ENCODE data around the gene CCDC107. TPM values are rescaled to one million over a fixed set of nuclear protein-coding genes. Genes with fewer than 3 reads are reported as not detected.

CCDC107 gene
- total RNA-seq, 1 experiment from 2014 or later: 12.0 TPM

- Histone ChIP-seq H3K4me2 (ENCODE audit: insufficient read depth, insufficient read length, low read length) (peak overlapping the region; percentile 77), H2BK20ac (ENCODE audit: low read depth, low read length, poor library complexity, severe bottlenecking) (no peak overlapping the region), H2BK5ac (ENCODE audit: insufficient read length, low read length) (no peak overlapping the region), H3K79me2 (ENCODE audit: insufficient read depth, low read length) (no peaks in the 10 kb centered on the region), H2BK120ac (ENCODE audit: low read depth, low read length, poor library complexity, severe bottlenecking) (no peak overlapping the region), H2AFZ (ENCODE audit: low read length) (peak overlapping the region; percentile 69), H3T11ph (ENCODE audit: low read length) (no peak overlapping the region), H3K9ac (ENCODE audit: extremely low read depth, insufficient read length, low read length) (no peak overlapping the region), H3K23ac (ENCODE audit: insufficient read length, low read depth, low read length) (no peak overlapping the region), H3K27me3 (ENCODE audit: insufficient read depth, low read length) (peaks cover 4% of the 10 kb centered on the region; the same call in 1 of the 2 replicates), H4K20me1 (ENCODE audit: control insufficient read depth, insufficient read depth, insufficient read length) (no peaks in the 10 kb centered on the region), H2BK12ac (ENCODE audit: insufficient read length, low read depth, low read length) (no peak overlapping the region), H2BK15ac (ENCODE audit: low read depth, low read length) (no peak overlapping the region), H3K79me1 (ENCODE audit: insufficient read depth, low read depth, low read length, poor library complexity, severe bottlenecking) (no peaks in the 10 kb centered on the region), H3K9me3 (ENCODE audit: control insufficient read depth, low read depth, low read length) (no peaks in the 10 kb centered on the region), H3K4ac (ENCODE audit: low read depth, low read length) (no peak overlapping the region), H3K23me2 (ENCODE audit: insufficient read length, low read depth, low read length, poor library complexity, severe bottlenecking) (peaks cover 13% of the 10 kb centered on the region), H3K4me1 (ENCODE audit: insufficient read depth, low read length) (no peaks in the 10 kb centered on the region; the same call in 1 of the 2 replicates), H2AK5ac (ENCODE audit: insufficient read length, low read length) (no peak overlapping the region), H3K27ac (ENCODE audit: insufficient read length, low read depth, low read length) (no peak overlapping the region), H4K8ac (replicated peaks; ENCODE audit: insufficient read length, low read depth, low read length) (peak overlapping the region; percentile 50), H3K56ac (ENCODE audit: insufficient read length, low read depth, low read length) (no peak overlapping the region), H3K14ac (ENCODE audit: insufficient read depth, low read length) (no peak overlapping the region), H3K18ac (ENCODE audit: insufficient read length, low read depth, low read length) (no peak overlapping the region), H4K91ac (ENCODE audit: insufficient read length, low read depth, low read length) (no peak overlapping the region), H4K5ac (ENCODE audit: insufficient read length, low read depth, low read length) (no peak overlapping the region)
- Mint-ChIP-seq H3K9me3 (no peaks in the 10 kb centered on the region; a peak in 1 of 5 replicates), H3K27ac (no peak overlapping the region), H3K4me3 (peak overlapping the region; percentile 76 to 79), H3K4me1 (peaks cover 15 to 18% of the 10 kb centered on the region in 2 experiments), H3K27me3 (ENCODE audit: low read depth) (peaks cover 42% of the 10 kb centered on the region), H3K36me3 (ENCODE audit: insufficient read depth in 1 of 3, low read depth in 3 of 3) (no peaks in the 10 kb centered on the region)
- no peak for DNase-seq
- WGBS (ENCODE audit: extremely low coverage, insufficient read length, low lambda C conversion rate): no CpG with 5 or more reads among the region's 8 CpGs
- TF ChIP-seq CTCF (conservative IDR thresholded peaks at IDR 0.05): no peak
Observed at GRCh38 chr9:35617548-35617947, 40.5 kb upstream of the CCDC107 start.

All from H9 (cell line).